K562 (cell line): Measurements from ENCODE around the gene CSRNP2. TPM values are rescaled to one million over a fixed set of nuclear protein-coding genes. Genes with fewer than 3 reads are reported as not detected.

ENCODE experiments used
- CBFB ChIP-seq: sonication (generic); formaldehyde crosslinking; IDR thresholded peaks from 2 replicates; pipeline ENCODE4 v1.4.0; 2020; ENCODE audit warnings: mild to moderate bottlenecking, missing genetic modification reagents
- COPS2 ChIP-seq: fragments of 450-650 bp; conservative IDR thresholded peaks from 2 replicates; pipeline ENCODE4 v1.6.1; 2016; ENCODE audit warnings: mild to moderate bottlenecking, moderate library complexity
- DPF2 ChIP-seq: fragments of 450-650 bp; IDR thresholded peaks from 2 replicates; pipeline ENCODE4 v1.6.1; 2016
- E2F4 ChIP-seq: sonication (generic); formaldehyde crosslinking; IDR thresholded peaks from 2 replicates; pipeline ENCODE4 v1.8.0; 2022; ENCODE audit warnings: mild to moderate bottlenecking, low read depth, missing genetic modification reagents
- ELF1 ChIP-seq: fragments of 200-800 bp; sonication (Bioruptor generic); IDR thresholded peaks from 2 replicates; pipeline ENCODE4 v1.6.1; 2016; ENCODE audit warnings: missing genetic modification characterization, missing compliant biosample characterization
- ELF4 ChIP-seq: fragments of 450-650 bp; formaldehyde crosslinking; IDR thresholded peaks from 2 replicates; pipeline ENCODE4 v1.4.0; 2022; ENCODE audit warnings: missing genetic modification characterization
- EP300 ChIP-seq: IDR thresholded peaks from 2 replicates; pipeline ENCODE4 v1.6.1; 2012; ENCODE audit warnings: low read length, improper control_type of control experiment
- JUN ChIP-seq, 2 experiments: sonication (generic) in 1 of 2; formaldehyde crosslinking in 1 of 2; IDR thresholded peaks; 2 replicates each; pipeline versions ENCODE4 v1.6.1 to v1.8.0; 2012 to 2022; ENCODE audit warnings: borderline replicate concordance in 2 of 2, mild to moderate bottlenecking in 2 of 2, improper control_type of control experiment in 1 of 2, low read depth in 1 of 2, low read length in 1 of 2, missing genetic modification reagents in 1 of 2
- KAT7 ChIP-seq: sonication (generic); formaldehyde crosslinking; IDR thresholded peaks from 2 replicates; pipeline ENCODE4 v1.8.0; 2022; ENCODE audit warnings: missing genetic modification reagents, mild to moderate bottlenecking, borderline replicate concordance
- MCM5 ChIP-seq: fragments of 450-650 bp; IDR thresholded peaks from 2 replicates; pipeline ENCODE4 v1.6.1; 2016; ENCODE audit warnings: low read depth
- MXD1 ChIP-seq: fragments of 250-450 bp; sonication (Bioruptor Pico); IDR thresholded peaks from 2 replicates; pipeline ENCODE4 v1.8.0; 2021; ENCODE audit warnings: borderline replicate concordance, mild to moderate bottlenecking, moderate library complexity; ENCODE audit not compliant: poor library complexity, severe bottlenecking
- MXI1 ChIP-seq: IDR thresholded peaks from 2 replicates; pipeline ENCODE4 v1.6.1; 2011; ENCODE audit warnings: low read depth, mild to moderate bottlenecking, improper control_type of control experiment, low read length
- NEUROD1 ChIP-seq: fragments of 150-350 bp; IDR thresholded peaks from 2 replicates; pipeline ENCODE4 v1.6.1; 2014; ENCODE audit warnings: borderline replicate concordance, low read length, low read depth; ENCODE audit not compliant: partially characterized antibody
- POLR2A ChIP-seq: fragments of 450-650 bp; conservative IDR thresholded peaks from 2 replicates; pipeline ENCODE4 v1.6.1; 2016
- PURB ChIP-seq: sonication (generic); formaldehyde crosslinking; IDR thresholded peaks from 2 replicates; pipeline ENCODE4 v1.9.0; 2021; ENCODE audit warnings: low read depth, mild to moderate bottlenecking, missing genetic modification reagents
- RAD21 ChIP-seq, 2 experiments: fragments of 250-450 bp in 1 of 2; fragments of 450-650 bp in 1 of 2; sonication (Bioruptor Pico) in 1 of 2; formaldehyde crosslinking in 1 of 2; IDR thresholded peaks in 1 of 2; conservative IDR thresholded peaks in 1 of 2; 2 replicates each; pipeline versions ENCODE4 v1.4.0 to v1.8.0; 2020 to 2022; ENCODE audit warnings: mild to moderate bottlenecking in 2 of 2, moderate library complexity in 1 of 2
- YY1 ChIP-seq, 3 experiments: IDR thresholded peaks; 2 replicates each; pipeline ENCODE4 v1.6.1; 2011; ENCODE audit warnings: low read length in 2 of 3, mild to moderate bottlenecking in 2 of 3, moderate library complexity in 2 of 3, borderline replicate concordance in 1 of 3, control low read depth in 1 of 3, low read depth in 1 of 3; ENCODE audit not compliant: insufficient read depth in 3 of 3, insufficient replicate concordance in 2 of 3, control insufficient read depth in 1 of 3, insufficient read length in 1 of 3; ENCODE audit errors: extremely low read depth in 1 of 3
- ZNF217 ChIP-seq: sonication (generic); formaldehyde crosslinking; IDR thresholded peaks from 2 replicates; pipeline ENCODE4 v1.8.0; 2022; ENCODE audit warnings: mild to moderate bottlenecking, missing genetic modification reagents
- ZNF41 ChIP-seq: fragments of 250-450 bp; sonication (Bioruptor Pico); conservative IDR thresholded peaks from 2 replicates; pipeline ENCODE4 v1.4.0; 2020; ENCODE audit warnings: mild to moderate bottlenecking
- ZZZ3 ChIP-seq: fragments of 450-650 bp; IDR thresholded peaks from 2 replicates; pipeline ENCODE4 v1.6.1; 2016; ENCODE audit warnings: antibody characterized with exemption, mild to moderate bottlenecking, moderate library complexity
- polyA plus RNA-seq, 8 experiments: library from polyadenylated mRNA; depleted of rRNA in 4 of 8; stranded (reverse) in 5 of 8; unstranded in 3 of 8; fragments of >200 nt; fragmentation: Nextera tagmentation in 2 of 8; fragmentation: Illumina TruSeq in 1 of 8; extraction: Ambion mirVana in 2 of 8; extraction: Trizol in 1 of 8; gene quantifications; 2 replicates each; pipeline versions ENCODE4 v1.2.1 to v1.2.3, GENCODE V29; 2011 to 2014; ENCODE audit warnings: inconsistent platforms in 1 of 8, missing spikeins in 1 of 8
- total RNA-seq, 7 experiments: library from RNA; depleted of rRNA in 6 of 7; stranded (reverse); fragments of >200 nt in 6 of 7; fragmentation: Illumina TruSeq in 2 of 7; extraction: Trizol in 2 of 7; gene quantifications; 2 replicates each; pipeline versions ENCODE4 v1.2.1 to v1.2.3, GENCODE V29; 2011 to 2021; ENCODE audit warnings: low replicate concordance in 1 of 7
- TF ChIP-seq, protein P1 (sequence below): fragments of 200-800 bp; sonication (Bioruptor generic); IDR thresholded peaks from 2 replicates; pipeline ENCODE4 v1.6.1; 2017; ENCODE audit warnings: missing genetic modification characterization, missing compliant biosample characterization
- TF ChIP-seq, protein P2 (sequence below), 2 experiments: fragments of 450-650 bp in 1 of 2; sonication (generic) in 1 of 2; formaldehyde crosslinking; conservative IDR thresholded peaks; 2 replicates each; pipeline versions ENCODE4 v1.4.0 to v1.8.1; 2020 to 2022; ENCODE audit warnings: mild to moderate bottlenecking in 1 of 2, missing genetic modification reagents in 1 of 2
- TF ChIP-seq, protein P3 (sequence below), 2 experiments: IDR thresholded peaks; 2 replicates each; pipeline ENCODE4 v1.6.1; 2011; ENCODE audit warnings: borderline replicate concordance in 1 of 2, control low read depth in 1 of 2, low read depth in 1 of 2, low read length in 1 of 2, mild to moderate bottlenecking in 1 of 2, mixed read lengths in 1 of 2, moderate library complexity in 1 of 2; ENCODE audit not compliant: insufficient read depth in 1 of 2, insufficient read length in 1 of 2, poor library complexity in 1 of 2, severe bottlenecking in 1 of 2; ENCODE audit errors: extremely low read depth in 1 of 2

CSRNP2 gene
- total and polyA plus RNA-seq, 9 of the 15 experiments (the other 6 are each of a cell fraction or from before 2014, with no cell fraction given) = 1.6 to 13.9 (median 5.9) TPM

DNA sequence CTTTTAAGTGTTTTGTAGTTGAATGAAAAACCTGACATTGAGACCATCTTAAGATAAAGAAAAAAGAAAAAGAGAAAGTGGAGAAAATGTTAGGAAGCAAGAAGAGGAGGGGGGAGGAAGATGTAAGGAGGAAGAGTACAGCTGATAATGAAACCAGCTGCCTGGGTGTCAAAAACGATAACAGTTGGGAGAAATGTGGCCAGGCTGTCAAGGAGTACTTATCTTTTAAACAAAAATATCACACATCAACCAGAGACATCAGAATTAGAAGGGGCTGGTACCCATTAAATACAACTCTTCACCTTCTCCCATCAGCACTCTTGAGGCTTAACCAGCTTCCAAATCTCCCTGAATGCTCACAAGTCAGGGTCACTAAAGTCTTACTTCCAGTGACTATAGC is 61.7 kb downstream of the CSRNP2 start (continued):
- TF ChIP-seq E2F4 (CRISPR knock-in tag) (no peak), ELF1 (tag) (peak; percentile 29; the same call in 1 of the 2 replicates), POLR2A (no peak), DPF2 (peak; percentile 98), COPS2 (no peak), RAD21 (CRISPR knock-in tag; conservative IDR thresholded peaks at IDR 0.05 in 1 of 2, IDR thresholded peaks at IDR 0.05 in 1 of 2) (no peak), JUN (IDR thresholded peaks at IDR 0.05; ENCODE audit: borderline replicate concordance, low read depth, low read length) (no peak; the same call in 1 of the 2 replicates), JUN (CRISPR knock-in tag; IDR thresholded peaks at IDR 0.05; ENCODE audit: borderline replicate concordance) (no peak), NEUROD1 (no peak), ELF4 (CRISPR knock-in tag) (0 out of 2 replicates have a peak, but pooled peaks have one; percentile 42), KAT7 (CRISPR knock-in tag) (0 out of 2 replicates have a peak, but pooled peaks have one; percentile 67), ZZZ3 (no peak), PURB (CRISPR knock-in tag) (no peak), MXD1 (no peak), ZNF41 (CRISPR knock-in tag) (peak; percentile 53; the same call in 1 of the 2 replicates), MXI1 (0 out of 2 replicates have a peak, but pooled peaks have one; percentile 47), YY1 (IDR thresholded peaks at IDR 0.05; ENCODE audit: borderline replicate concordance in 1 of 3, control insufficient read depth in 1 of 3, extremely low read depth in 1 of 3, insufficient read depth in 3 of 3, insufficient read length in 1 of 3, insufficient replicate concordance in 2 of 3, low read depth in 1 of 3, low read length in 2 of 3) (no peak), EP300 (peak; percentile 93), MCM5 (no peak), CBFB (CRISPR knock-in tag) (no peak), ZNF217 (CRISPR knock-in tag) (no peak)
- TF ChIP-seq, protein P1, sequence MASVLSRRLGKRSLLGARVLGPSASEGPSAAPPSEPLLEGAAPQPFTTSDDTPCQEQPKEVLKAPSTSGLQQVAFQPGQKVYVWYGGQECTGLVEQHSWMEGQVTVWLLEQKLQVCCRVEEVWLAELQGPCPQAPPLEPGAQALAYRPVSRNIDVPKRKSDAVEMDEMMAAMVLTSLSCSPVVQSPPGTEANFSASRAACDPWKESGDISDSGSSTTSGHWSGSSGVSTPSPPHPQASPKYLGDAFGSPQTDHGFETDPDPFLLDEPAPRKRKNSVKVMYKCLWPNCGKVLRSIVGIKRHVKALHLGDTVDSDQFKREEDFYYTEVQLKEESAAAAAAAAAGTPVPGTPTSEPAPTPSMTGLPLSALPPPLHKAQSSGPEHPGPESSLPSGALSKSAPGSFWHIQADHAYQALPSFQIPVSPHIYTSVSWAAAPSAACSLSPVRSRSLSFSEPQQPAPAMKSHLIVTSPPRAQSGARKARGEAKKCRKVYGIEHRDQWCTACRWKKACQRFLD (CRISPR knock-in tag) = peak; percentile 71; the same call in 1 of the 2 replicates
- TF ChIP-seq, protein P2, sequence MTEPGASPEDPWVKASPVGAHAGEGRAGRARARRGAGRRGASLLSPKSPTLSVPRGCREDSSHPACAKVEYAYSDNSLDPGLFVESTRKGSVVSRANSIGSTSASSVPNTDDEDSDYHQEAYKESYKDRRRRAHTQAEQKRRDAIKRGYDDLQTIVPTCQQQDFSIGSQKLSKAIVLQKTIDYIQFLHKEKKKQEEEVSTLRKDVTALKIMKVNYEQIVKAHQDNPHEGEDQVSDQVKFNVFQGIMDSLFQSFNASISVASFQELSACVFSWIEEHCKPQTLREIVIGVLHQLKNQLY (CRISPR knock-in tag; conservative IDR thresholded peaks at IDR 0.05) = no peak
- TF ChIP-seq, protein P3, sequence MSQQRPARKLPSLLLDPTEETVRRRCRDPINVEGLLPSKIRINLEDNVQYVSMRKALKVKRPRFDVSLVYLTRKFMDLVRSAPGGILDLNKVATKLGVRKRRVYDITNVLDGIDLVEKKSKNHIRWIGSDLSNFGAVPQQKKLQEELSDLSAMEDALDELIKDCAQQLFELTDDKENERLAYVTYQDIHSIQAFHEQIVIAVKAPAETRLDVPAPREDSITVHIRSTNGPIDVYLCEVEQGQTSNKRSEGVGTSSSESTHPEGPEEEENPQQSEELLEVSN (IDR thresholded peaks at IDR 0.05; ENCODE audit: borderline replicate concordance in 1 of 2, extremely low read depth in 1 of 2, insufficient read depth in 1 of 2, insufficient read length in 1 of 2, low read depth in 1 of 2, low read length in 1 of 2, poor library complexity in 1 of 2, severe bottlenecking in 1 of 2) = no peak
